ENCODE measurements around the gene UNC50.
"Not testable (repeated sequence)": the region's sequence is repeated elsewhere in the genome, so short reads cannot be mapped to it uniquely, and the experiment has no call there.

UNC50 gene

GRCh38 chr2:98650998-98651397 lies 42.6 kb downstream of the UNC50 start:
- Mint-ChIP-seq H3K9me3 (peaks cover 22% of the 10 kb centered on the region), H3K4me1 (ENCODE audit: low read depth) (peaks cover 57% of the 10 kb centered on the region), H3K27me3 (ENCODE audit: low read depth) (no peaks in the 10 kb centered on the region), H3K4me3 (no peak overlapping the region), H3K27ac (peak overlapping the region; percentile 13), H3K36me3 (ENCODE audit: low read depth) (peaks cover 73% of the 10 kb centered on the region)
- DNase-seq (ENCODE audit: low spot score) = no peak

GRCh38 chr2:98654699-98655495 lies 46.5 kb downstream of the UNC50 start:
- peak overlapping the region; percentile 38 for H3K4me3 Mint-ChIP-seq
- DNase-seq (ENCODE audit: low spot score) = no peak
- H3K4me1 Mint-ChIP-seq (ENCODE audit: low read depth) = peaks cover 72% of the 10 kb centered on the region
- H3K27ac Mint-ChIP-seq = peak overlapping the region; percentile 54
- peaks cover 67% of the 10 kb centered on the region for H3K36me3 Mint-ChIP-seq (ENCODE audit: low read depth)
- H3K9me3 Mint-ChIP-seq = peaks cover 22% of the 10 kb centered on the region
- H3K27me3 Mint-ChIP-seq (ENCODE audit: low read depth) = no peaks in the 10 kb centered on the region

- peaks cover 77% of the 10 kb centered on the region for H3K4me1 Mint-ChIP-seq (ENCODE audit: low read depth)
- peaks cover 13% of the 10 kb centered on the region for H3K9me3 Mint-ChIP-seq
- peaks cover 64% of the 10 kb centered on the region for H3K36me3 Mint-ChIP-seq (ENCODE audit: low read depth)
- peak overlapping the region; percentile 64 for H3K4me3 Mint-ChIP-seq
- H3K27ac Mint-ChIP-seq = peak overlapping the region; percentile 80
- no peak for DNase-seq (ENCODE audit: low spot score)
- H3K27me3 Mint-ChIP-seq (ENCODE audit: low read depth) = no peaks in the 10 kb centered on the region
These were observed 48.4 kb downstream of the UNC50 start for GRCh38 chr2:98656800-98657199.

- Mint-ChIP-seq H3K4me1 (ENCODE audit: low read depth) (peaks cover 75% of the 10 kb centered on the region), H3K36me3 (ENCODE audit: low read depth) (peaks cover 58% of the 10 kb centered on the region), H3K9me3 (peaks cover 10% of the 10 kb centered on the region), H3K27me3 (ENCODE audit: low read depth) (no peaks in the 10 kb centered on the region), H3K27ac (peak overlapping the region; percentile 95), H3K4me3 (peak overlapping the region; percentile 85)
- DNase-seq (ENCODE audit: low spot score) = peak; percentile 27
These were observed 50.6 kb downstream of the UNC50 start for GRCh38 chr2:98658816-98659490.

- peak overlapping the region; percentile 95 for H3K27ac Mint-ChIP-seq
- peaks cover 57% of the 10 kb centered on the region for H3K36me3 Mint-ChIP-seq (ENCODE audit: low read depth)
- peak; percentile 27 for DNase-seq (ENCODE audit: low spot score)
- H3K4me3 Mint-ChIP-seq = peak overlapping the region; percentile 85
- H3K27me3 Mint-ChIP-seq (ENCODE audit: low read depth); H3K9me3 Mint-ChIP-seq: not testable (repeated sequence)
- H3K4me1 Mint-ChIP-seq (ENCODE audit: low read depth) = peaks cover 74% of the 10 kb centered on the region
These were observed 51.1 kb downstream of the UNC50 start for GRCh38 chr2:98659491-98659840.

- peak overlapping the region; percentile 84 for H3K4me3 Mint-ChIP-seq
- peaks cover 31% of the 10 kb centered on the region for H3K9me3 Mint-ChIP-seq
- peaks cover 74% of the 10 kb centered on the region for H3K36me3 Mint-ChIP-seq (ENCODE audit: low read depth)
- H3K27me3 Mint-ChIP-seq (ENCODE audit: low read depth) = no peaks in the 10 kb centered on the region
- H3K27ac Mint-ChIP-seq = peak overlapping the region; percentile 96
- peaks cover 68% of the 10 kb centered on the region for H3K4me1 Mint-ChIP-seq (ENCODE audit: low read depth)
- DNase-seq (ENCODE audit: low spot score) = no peak
These were observed 55.2 kb downstream of the UNC50 start for GRCh38 chr2:98663511-98664090.

GRCh38 chr2:98664323-98664722 lies 55.9 kb downstream of the UNC50 start:
- Mint-ChIP-seq H3K4me1 (ENCODE audit: low read depth) (peaks cover 67% of the 10 kb centered on the region), H3K36me3 (ENCODE audit: low read depth) (peaks cover 75% of the 10 kb centered on the region), H3K9me3 (peaks cover 37% of the 10 kb centered on the region), H3K27ac (peak overlapping the region; percentile 93), H3K27me3 (ENCODE audit: low read depth) (no peaks in the 10 kb centered on the region), H3K4me3 (peak overlapping the region; percentile 84)
- peak; percentile 49 for DNase-seq (ENCODE audit: low spot score)

DNA sequence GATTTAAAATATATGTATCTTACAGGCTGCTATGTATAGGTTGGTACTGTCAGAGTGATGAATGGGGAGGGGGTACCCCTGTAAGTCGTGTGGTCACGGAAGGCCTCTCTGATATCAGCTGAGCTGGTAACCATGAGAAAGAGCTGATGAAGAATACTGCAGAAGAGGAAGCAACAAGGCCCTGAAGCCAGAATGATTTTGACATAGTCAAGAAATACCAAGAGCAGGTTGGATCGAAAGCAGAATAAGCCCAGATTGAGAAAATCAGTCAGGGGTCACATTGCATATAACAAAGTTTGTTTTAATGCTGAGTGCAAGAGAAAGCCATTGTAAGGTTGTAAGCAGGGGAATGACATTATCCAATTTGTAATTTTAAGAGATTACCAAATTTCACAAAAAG lies 57.3 kb downstream of the UNC50 start:
- H3K36me3 Mint-ChIP-seq (ENCODE audit: low read depth) = peaks cover 78% of the 10 kb centered on the region
- H3K27me3 Mint-ChIP-seq (ENCODE audit: low read depth) = no peaks in the 10 kb centered on the region
- DNase-seq (ENCODE audit: low spot score) = no peak
- H3K9me3 Mint-ChIP-seq = peaks cover 35% of the 10 kb centered on the region
- peaks cover 60% of the 10 kb centered on the region for H3K4me1 Mint-ChIP-seq (ENCODE audit: low read depth)
- H3K4me3 Mint-ChIP-seq = peak overlapping the region; percentile 14
- peak overlapping the region; percentile 93 for H3K27ac Mint-ChIP-seq

Measured in T-helper 2 cell treated with Interferon-gamma antibody and Interleukin-4, amounts not matched to agents 5 μg/mL and 100 μg/mL, for 36 hours (primary cell).